G401 (cell line): Measurements from ENCODE around the gene PGF. TPM values are rescaled to one million over a fixed set of nuclear protein-coding genes. Genes with fewer than 3 reads are reported as not detected.

Experiments used
- total RNA-seq: library from RNA; depleted of rRNA; stranded (reverse); fragments of >200 nt; shearing (Covaris generic); gene quantifications from 2 replicates; pipeline ENCODE4 v1.2.3, GENCODE V29; 2014; rRNA removed

PGF gene
- total RNA-seq, 1 experiment from 2014 or later, result 3.9 TPM

Other genes starting within 250 kb of the PGF start
- gene AREL1, start 242.5 kb downstream of the PGF start, total RNA-seq, result 17.6 and 27.9 TPM in 2 replicates
- 51.4 and 63.4 TPM in 2 replicates for gene FCF1, start 242.5 kb downstream of the PGF start, total RNA-seq
- 10.4 and 12.2 TPM in 2 replicates for gene YLPM1, start 192.3 kb downstream of the PGF start, total RNA-seq
- not detected in 2 replicates for gene PROX2, start 79.5 kb downstream of the PGF start, total RNA-seq
- 93.5 and 101 TPM in 2 replicates for gene DLST, start 73.7 kb downstream of the PGF start, total RNA-seq
- gene RPS6KL1, start 32.3 kb downstream of the PGF start, total RNA-seq, result 31.0 and 33.7 TPM in 2 replicates
- 48.6 and 88.4 TPM in 2 replicates for gene EIF2B2, start 47.3 kb upstream of the PGF start, total RNA-seq
- gene MLH3, start 95.9 kb upstream of the PGF start, total RNA-seq, result 11.1 and 21.0 TPM in 2 replicates
- 11.9 and 18.7 TPM in 2 replicates for gene ACYP1, start 108.4 kb upstream of the PGF start, total RNA-seq
- gene ZC2HC1C, start 114.0 kb upstream of the PGF start, total RNA-seq, result 2.1 TPM in 1 of 2 replicates, not detected in the other
- gene NEK9, start 171.5 kb upstream of the PGF start, total RNA-seq, result 47.9 and 49.3 TPM in 2 replicates
- 180 and 202 TPM in 2 replicates for gene TMED10, start 221.0 kb upstream of the PGF start, total RNA-seq